Measurements from ENCODE around the gene PARD3. TPM values are rescaled to one million over a fixed set of nuclear protein-coding genes. Genes with fewer than 3 reads are reported as not detected.
A peak's percentile ranks its signal among the peaks of the same experiment; 100 is the strongest.

PARD3 gene
- polyA plus RNA-seq, 2 of the 4 experiments (the other 2 are of a cell fraction), result 110 to 200 TPM

GRCh38 chr10:34584164-34584563, 230.9 kb downstream of the PARD3 start:
- ChIA-PET CTCF (interaction anchor here (0.7 kb wide), 1 partner anchor 35 kb away, joined by 3 read pairs; no protein-coding TSS in a partner anchor), POLR2A (no interaction called here)
- no peak for ATAC-seq
- no peaks in the 10 kb centered on the region for H3K9me3 ChIP-seq
- no peak for DNase-seq (ENCODE audit: low read depth in 1 of 2, low spot score in 1 of 2)
- peak; percentile 73 for FAIRE-seq
- peak overlapping the region; percentile 2 to 65; a peak in 1 of 6 replicates for H3K27ac ChIP-seq
- peaks cover 86% of the 10 kb centered on the region for H3K4me1 ChIP-seq
- TF ChIP-seq CEBPB (IDR thresholded peaks at IDR 0.05) (peak; percentile 48 to 68; a peak in 2 of 4 replicates), FOSB (CRISPR knock-in tag; IDR thresholded peaks at IDR 0.05) (no peak)
- H3K4me3 ChIP-seq, result no peak overlapping the region
- H3K4me2 ChIP-seq, result peak overlapping the region; percentile 50; the same call in 2 of the 3 replicates

GRCh38 chr10:34581801-34582532, 233.1 kb downstream of the PARD3 start:
- TF ChIP-seq RARB (CRISPR knock-in tag; IDR thresholded peaks at IDR 0.05) (no peak), POLR2A (IDR thresholded peaks at IDR 0.05; ENCODE audit: low read length) (no peak), FOSL2 (IDR thresholded peaks at IDR 0.05) (no peak), FOSL2 (CRISPR knock-in tag; IDR thresholded peaks at IDR 0.05) (no peak), MAFK (IDR thresholded peaks at IDR 0.05; ENCODE audit: partially characterized antibody) (peak; percentile 93), NR3C1 (IDR thresholded peaks at IDR 0.05) (no peak)
- ATAC-seq, result no peak
- CTCF ChIA-PET, result interaction anchor here (0.6 to 3.7 kb wide), 2 partner anchors 56 to 58 kb away, joined by 3 to 19 read pairs; no protein-coding TSS in a partner anchor
- no peak for DNase-seq (ENCODE audit: low read depth in 1 of 2, low spot score in 1 of 2)
- FAIRE-seq, result peak; percentile 36
- POLR2A ChIA-PET, result no interaction called here
- H3K4me2 ChIP-seq, result peak overlapping the region; percentile 30; the same call in 1 of the 3 replicates
- H3K4me1 ChIP-seq, result peaks cover 74% of the 10 kb centered on the region
- H3K4me3 ChIP-seq, result no peak overlapping the region
- H3K27ac ChIP-seq, result peak overlapping the region; percentile 65 to 72; a peak in 4 of 6 replicates
- WGBS (ENCODE audit: missing lambda C conversion rate), result 90% methylated on average over 6 of the region's 6 CpGs
- H3K9me3 ChIP-seq, result no peaks in the 10 kb centered on the region

GRCh38 chr10:34580643-34581042, 234.5 kb downstream of the PARD3 start:
- Histone ChIP-seq H3K4me3 (0 out of 3 replicates have a peak overlapping the region, but pooled peaks have one; percentile 6), H3K4me1 (peaks cover 74% of the 10 kb centered on the region), H3K27ac (peak overlapping the region; percentile 65 to 82), H3K9me3 (no peaks in the 10 kb centered on the region), H3K4me2 (peak overlapping the region; percentile 72)
- peak; percentile 95 for FAIRE-seq
- WGBS (ENCODE audit: missing lambda C conversion rate), result 3% methylated on average over 3 of the region's 3 CpGs
- peak; percentile 86 to 89 for ATAC-seq
- CTCF ChIA-PET, result interaction anchor here (0.7 to 3.7 kb wide), 3 partner anchors 32 to 57 kb away, joined by 3 to 19 read pairs (median 3); no protein-coding TSS in a partner anchor
- peak; percentile 69 to 81 for DNase-seq (ENCODE audit: low read depth in 1 of 2, low spot score in 1 of 2)
- POLR2A ChIA-PET, result interaction anchor here (1.1 kb wide), 1 partner anchor 24 kb away, joined by 7 read pairs; no protein-coding TSS in a partner anchor
- no peak for TF ChIP-seq KDM5A (IDR thresholded peaks at IDR 0.05)
- peak; percentile 95 for TF ChIP-seq MAFK (IDR thresholded peaks at IDR 0.05; ENCODE audit: partially characterized antibody)
- TF ChIP-seq CEBPB (IDR thresholded peaks at IDR 0.05), result 0 out of 4 replicates have a peak, but pooled peaks of 1 of the 2 experiments have one; percentile 3
- TF ChIP-seq CBX8 (IDR thresholded peaks at IDR 0.05), result no peak
- TF ChIP-seq JUNB (IDR thresholded peaks at IDR 0.05), result peak; percentile 64
- no peak for TF ChIP-seq KDM1A (IDR thresholded peaks at IDR 0.05; ENCODE audit: low read depth)
- TF ChIP-seq BCL3 (IDR thresholded peaks at IDR 0.05), result no peak
- TF ChIP-seq HEYL (CRISPR knock-in tag; IDR thresholded peaks at IDR 0.05), result no peak
- TF ChIP-seq, protein P1, sequence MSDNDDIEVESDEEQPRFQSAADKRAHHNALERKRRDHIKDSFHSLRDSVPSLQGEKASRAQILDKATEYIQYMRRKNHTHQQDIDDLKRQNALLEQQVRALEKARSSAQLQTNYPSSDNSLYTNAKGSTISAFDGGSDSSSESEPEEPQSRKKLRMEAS (IDR thresholded peaks at IDR 0.05), result peak; percentile 16; the same call in 1 of the 2 replicates
- TF ChIP-seq CBX2 (IDR thresholded peaks at IDR 0.05; ENCODE audit: borderline replicate concordance, low read depth), result no peak
- TF ChIP-seq, protein P2, sequence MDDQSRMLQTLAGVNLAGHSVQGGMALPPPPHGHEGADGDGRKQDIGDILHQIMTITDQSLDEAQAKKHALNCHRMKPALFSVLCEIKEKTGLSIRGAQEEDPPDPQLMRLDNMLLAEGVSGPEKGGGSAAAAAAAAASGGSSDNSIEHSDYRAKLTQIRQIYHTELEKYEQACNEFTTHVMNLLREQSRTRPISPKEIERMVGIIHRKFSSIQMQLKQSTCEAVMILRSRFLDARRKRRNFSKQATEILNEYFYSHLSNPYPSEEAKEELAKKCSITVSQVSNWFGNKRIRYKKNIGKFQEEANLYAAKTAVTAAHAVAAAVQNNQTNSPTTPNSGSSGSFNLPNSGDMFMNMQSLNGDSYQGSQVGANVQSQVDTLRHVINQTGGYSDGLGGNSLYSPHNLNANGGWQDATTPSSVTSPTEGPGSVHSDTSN (IDR thresholded peaks at IDR 0.05), result no peak
- no peak for TF ChIP-seq ZSCAN20 (CRISPR knock-in tag; IDR thresholded peaks at IDR 0.05)
- TF ChIP-seq, protein P3, sequence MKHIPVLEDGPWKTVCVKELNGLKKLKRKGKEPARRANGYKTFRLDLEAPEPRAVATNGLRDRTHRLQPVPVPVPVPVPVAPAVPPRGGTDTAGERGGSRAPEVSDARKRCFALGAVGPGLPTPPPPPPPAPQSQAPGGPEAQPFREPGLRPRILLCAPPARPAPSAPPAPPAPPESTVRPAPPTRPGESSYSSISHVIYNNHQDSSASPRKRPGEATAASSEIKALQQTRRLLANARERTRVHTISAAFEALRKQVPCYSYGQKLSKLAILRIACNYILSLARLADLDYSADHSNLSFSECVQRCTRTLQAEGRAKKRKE (CRISPR knock-in tag; IDR thresholded peaks at IDR 0.05; ENCODE audit: low read depth), result no peak
- no peak for TF ChIP-seq POLR2AphosphoS2 (conservative IDR thresholded peaks at IDR 0.05; ENCODE audit: low read length)
- TF ChIP-seq, protein P4, sequence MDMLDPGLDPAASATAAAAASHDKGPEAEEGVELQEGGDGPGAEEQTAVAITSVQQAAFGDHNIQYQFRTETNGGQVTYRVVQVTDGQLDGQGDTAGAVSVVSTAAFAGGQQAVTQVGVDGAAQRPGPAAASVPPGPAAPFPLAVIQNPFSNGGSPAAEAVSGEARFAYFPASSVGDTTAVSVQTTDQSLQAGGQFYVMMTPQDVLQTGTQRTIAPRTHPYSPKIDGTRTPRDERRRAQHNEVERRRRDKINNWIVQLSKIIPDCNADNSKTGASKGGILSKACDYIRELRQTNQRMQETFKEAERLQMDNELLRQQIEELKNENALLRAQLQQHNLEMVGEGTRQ (IDR thresholded peaks at IDR 0.05), result no peak
- TF ChIP-seq ZNF302 (CRISPR knock-in tag; IDR thresholded peaks at IDR 0.05), result no peak
- TF ChIP-seq NPAS2 (CRISPR knock-in tag; IDR thresholded peaks at IDR 0.05; ENCODE audit: borderline replicate concordance), result no peak
- TF ChIP-seq REST (IDR thresholded peaks at IDR 0.05), result no peak
- 0 out of 2 replicates have a peak, but pooled peaks have one; percentile 14 for TF ChIP-seq ESRRA (IDR thresholded peaks at IDR 0.05; ENCODE audit: borderline replicate concordance, low read length)
- TF ChIP-seq CHD4 (IDR thresholded peaks at IDR 0.05; ENCODE audit: borderline replicate concordance), result no peak

All from A549 (cell line).